Ishikawa (cell line): ENCODE results near the gene MBTD1.

Source experiments
- CEBPB ChIP-seq: IDR thresholded peaks from 2 replicates; pipeline ENCODE4 v1.6.1; 2012
- CREB1 ChIP-seq: IDR thresholded peaks from 2 replicates; pipeline ENCODE4 v1.6.1; 2012; ENCODE audit warnings: low read depth
- EGR1 ChIP-seq: IDR thresholded peaks from 2 replicates; pipeline ENCODE4 v1.6.1; 2012
- EP300 ChIP-seq: IDR thresholded peaks from 2 replicates; pipeline ENCODE4 v1.6.1; 2012; ENCODE audit warnings: borderline replicate concordance
- FOXM1 ChIP-seq: IDR thresholded peaks from 2 replicates; pipeline ENCODE4 v1.6.1; 2012; ENCODE audit warnings: low read depth, borderline replicate concordance
- MAX ChIP-seq: IDR thresholded peaks from 2 replicates; pipeline ENCODE4 v1.6.1; 2012
- NFIC ChIP-seq: IDR thresholded peaks from 2 replicates; pipeline ENCODE4 v1.6.1; 2012
- RAD21 ChIP-seq: IDR thresholded peaks from 2 replicates; pipeline ENCODE4 v1.6.1; 2012; ENCODE audit warnings: low read depth
- REST ChIP-seq: IDR thresholded peaks from 2 replicates; pipeline ENCODE4 v1.6.1; 2012; ENCODE audit warnings: low read depth, mild to moderate bottlenecking
- TAF1 ChIP-seq: IDR thresholded peaks from 2 replicates; pipeline ENCODE4 v1.6.1; 2012; ENCODE audit warnings: low read depth, mild to moderate bottlenecking
- TEAD4 ChIP-seq: IDR thresholded peaks from 2 replicates; pipeline ENCODE4 v1.6.1; 2012
- YY1 ChIP-seq: IDR thresholded peaks from 2 replicates; pipeline ENCODE4 v1.6.1; 2012; ENCODE audit warnings: low read depth

- no peak for TF ChIP-seq TAF1
- TF ChIP-seq CREB1 = no peak
- no peak for TF ChIP-seq EP300
- no peak for TF ChIP-seq REST
- no peak for TF ChIP-seq FOXM1
- no peak for TF ChIP-seq TEAD4
- TF ChIP-seq MAX = no peak
- no peak for TF ChIP-seq CEBPB
- no peak for TF ChIP-seq NFIC
- no peak for TF ChIP-seq RAD21
- no peak for TF ChIP-seq YY1
- no peak for TF ChIP-seq EGR1
Observed at GRCh38 chr17:51165680-51166197, 94.1 kb downstream of the MBTD1 start.
